Measurements from ENCODE around the gene GALNT17. TPM values are rescaled to one million over a fixed set of nuclear protein-coding genes. Genes with fewer than 3 reads are reported as not detected.

Gene GALNT17
- polyA plus RNA-seq, 1 donor (not counting 4 experiments of a cell fraction or from before 2014, with no cell fraction given), result not detected

DNA sequence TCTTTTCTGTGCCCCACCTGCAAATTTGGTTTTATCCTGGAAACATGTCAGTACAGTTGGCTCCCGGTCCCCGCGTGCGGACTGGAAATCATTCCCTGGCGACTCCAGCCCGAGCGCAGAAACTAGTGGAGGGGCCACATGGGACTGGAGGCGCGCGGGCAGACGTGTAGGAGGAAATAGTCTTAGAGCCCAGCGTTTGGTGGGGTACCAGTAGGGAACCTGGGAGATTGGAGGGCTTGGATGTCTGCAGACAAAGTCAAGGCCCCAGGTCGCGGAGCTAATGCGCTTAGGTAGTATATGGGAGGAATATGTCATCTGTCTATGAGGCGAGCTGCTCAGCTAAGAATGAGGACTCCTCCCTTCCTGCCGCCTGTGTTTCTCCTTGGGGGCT is 1.3 kb downstream of the GALNT17 start:
- DNase-seq (ENCODE audit: low read depth, low spot score) (no peak), FAIRE-seq (no peak)
- Histone ChIP-seq H3K4me1 (ENCODE audit: control insufficient read depth, extremely low read depth, insufficient read depth, low read length) (no peaks in the 10 kb centered on the region), H3K36me3 (ENCODE audit: control insufficient read depth in 2 of 2, extremely low read depth in 1 of 2, insufficient read depth in 2 of 2, low read length in 2 of 2) (no peaks in the 10 kb centered on the region), H3K79me2 (ENCODE audit: control insufficient read depth, insufficient read depth, low read length) (no peaks in the 10 kb centered on the region), H3K27me3 (ENCODE audit: control insufficient read depth, extremely low read depth, insufficient read depth, low read length) (peaks cover 16% of the 10 kb centered on the region), H3K4me2 (ENCODE audit: control insufficient read depth, extremely low read depth, insufficient read depth, low read depth, low read length) (no peak overlapping the region), H3K9me3 (ENCODE audit: control insufficient read depth, low read depth, low read length) (no peaks in the 10 kb centered on the region), H4K20me1 (ENCODE audit: control insufficient read depth, extremely low read depth, insufficient read depth, low read length) (no peaks in the 10 kb centered on the region), H3K9ac (ENCODE audit: control insufficient read depth, extremely low read depth, insufficient read depth, low read length) (no peak overlapping the region), H2AFZ (ENCODE audit: control insufficient read depth, low read length) (no peak overlapping the region), H3K4me3 (ENCODE audit: control insufficient read depth in 2 of 3, extremely low read depth in 1 of 3, insufficient read depth in 2 of 3, low read depth in 1 of 3, low read length in 3 of 3) (no peak overlapping the region), H3K9me1 (ENCODE audit: control insufficient read depth, extremely low read depth, insufficient read depth, low read length) (no peaks in the 10 kb centered on the region), H3K27ac (ENCODE audit: control insufficient read depth, insufficient read depth, low read length) (no peak overlapping the region)
- TF ChIP-seq, protein P1, sequence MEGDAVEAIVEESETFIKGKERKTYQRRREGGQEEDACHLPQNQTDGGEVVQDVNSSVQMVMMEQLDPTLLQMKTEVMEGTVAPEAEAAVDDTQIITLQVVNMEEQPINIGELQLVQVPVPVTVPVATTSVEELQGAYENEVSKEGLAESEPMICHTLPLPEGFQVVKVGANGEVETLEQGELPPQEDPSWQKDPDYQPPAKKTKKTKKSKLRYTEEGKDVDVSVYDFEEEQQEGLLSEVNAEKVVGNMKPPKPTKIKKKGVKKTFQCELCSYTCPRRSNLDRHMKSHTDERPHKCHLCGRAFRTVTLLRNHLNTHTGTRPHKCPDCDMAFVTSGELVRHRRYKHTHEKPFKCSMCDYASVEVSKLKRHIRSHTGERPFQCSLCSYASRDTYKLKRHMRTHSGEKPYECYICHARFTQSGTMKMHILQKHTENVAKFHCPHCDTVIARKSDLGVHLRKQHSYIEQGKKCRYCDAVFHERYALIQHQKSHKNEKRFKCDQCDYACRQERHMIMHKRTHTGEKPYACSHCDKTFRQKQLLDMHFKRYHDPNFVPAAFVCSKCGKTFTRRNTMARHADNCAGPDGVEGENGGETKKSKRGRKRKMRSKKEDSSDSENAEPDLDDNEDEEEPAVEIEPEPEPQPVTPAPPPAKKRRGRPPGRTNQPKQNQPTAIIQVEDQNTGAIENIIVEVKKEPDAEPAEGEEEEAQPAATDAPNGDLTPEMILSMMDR (optimal IDR thresholded peaks at IDR 0.05 in 1 of 3, IDR thresholded peaks at IDR 0.05 in 1 of 3, conservative IDR thresholded peaks at IDR 0.05 in 1 of 3; ENCODE audit: extremely low read depth in 1 of 3, insufficient read depth in 2 of 3, low read length in 3 of 3), result no peak
- dilution Hi-C loops (cut with MboI; ENCODE audit: extremely low pct_ligation_motif_present, low sequenced_read_pairs), result no loop called here

DNA sequence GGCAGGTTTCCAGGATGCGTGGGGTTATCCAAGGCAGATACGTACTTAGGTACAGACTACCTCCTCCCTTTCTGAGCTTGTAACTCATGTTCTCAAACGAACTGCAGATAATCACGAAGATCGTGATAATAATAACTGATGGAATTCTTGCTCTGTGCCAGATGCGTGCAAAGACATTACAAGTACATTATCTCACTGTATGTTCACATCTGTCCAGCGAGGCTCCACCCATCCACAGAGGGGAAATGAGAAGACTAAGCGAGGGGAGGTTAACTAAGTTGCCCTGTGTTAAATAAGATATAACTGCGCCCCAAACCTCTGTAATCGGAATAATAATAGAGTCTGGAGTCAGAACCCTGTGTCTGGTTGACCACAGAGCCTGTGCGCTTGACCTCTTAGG is 1.9 kb downstream of the GALNT17 start:
- Histone ChIP-seq H3K9me1 (ENCODE audit: control insufficient read depth, extremely low read depth, insufficient read depth, low read length) (no peaks in the 10 kb centered on the region), H4K20me1 (ENCODE audit: control insufficient read depth, extremely low read depth, insufficient read depth, low read length) (no peaks in the 10 kb centered on the region), H3K27ac (ENCODE audit: control insufficient read depth, insufficient read depth, low read length) (no peak overlapping the region), H3K36me3 (ENCODE audit: control insufficient read depth in 2 of 2, extremely low read depth in 1 of 2, insufficient read depth in 2 of 2, low read length in 2 of 2) (no peaks in the 10 kb centered on the region), H3K27me3 (ENCODE audit: control insufficient read depth, extremely low read depth, insufficient read depth, low read length) (peaks cover 16% of the 10 kb centered on the region), H3K4me3 (ENCODE audit: control insufficient read depth in 2 of 3, extremely low read depth in 1 of 3, insufficient read depth in 2 of 3, low read depth in 1 of 3, low read length in 3 of 3) (no peak overlapping the region), H2AFZ (ENCODE audit: control insufficient read depth, low read length) (no peak overlapping the region), H3K4me1 (ENCODE audit: control insufficient read depth, extremely low read depth, insufficient read depth, low read length) (no peaks in the 10 kb centered on the region), H3K79me2 (ENCODE audit: control insufficient read depth, insufficient read depth, low read length) (no peaks in the 10 kb centered on the region), H3K9me3 (ENCODE audit: control insufficient read depth, low read depth, low read length) (no peaks in the 10 kb centered on the region), H3K4me2 (ENCODE audit: control insufficient read depth, extremely low read depth, insufficient read depth, low read depth, low read length) (no peak overlapping the region), H3K9ac (ENCODE audit: control insufficient read depth, extremely low read depth, insufficient read depth, low read length) (no peak overlapping the region)
- dilution Hi-C loops (cut with MboI; ENCODE audit: extremely low pct_ligation_motif_present, low sequenced_read_pairs), result no loop called here
- DNase-seq (ENCODE audit: low read depth, low spot score) (no peak), FAIRE-seq (no peak)
- TF ChIP-seq, protein P1 (optimal IDR thresholded peaks at IDR 0.05 in 1 of 3, IDR thresholded peaks at IDR 0.05 in 1 of 3, conservative IDR thresholded peaks at IDR 0.05 in 1 of 3; ENCODE audit: extremely low read depth in 1 of 3, insufficient read depth in 2 of 3, low read length in 3 of 3), result no peak
- TF ChIP-seq EZH2 (IDR thresholded peaks at IDR 0.05; ENCODE audit: low read length), result no peak
